Nephron (organoid): ENCODE measurements around the gene CDH4.
A peak's percentile ranks its signal among the peaks of the same experiment; 100 is the strongest.

Source experiments
- H3K27ac Mint-ChIP-seq, 3 experiments: 2 replicates each; pipeline ENCODE4 v1.8.0; 2020; ENCODE audit warnings: mixed read lengths in 3 of 3, mild to moderate bottlenecking in 2 of 3, moderate library complexity in 1 of 3
- H3K27me3 Mint-ChIP-seq: 2 replicates; pipeline ENCODE4 v1.8.0; 2021; ENCODE audit warnings: low read depth, mild to moderate bottlenecking, moderate library complexity, mixed read lengths
- H3K36me3 Mint-ChIP-seq: 2 replicates; pipeline ENCODE4 v1.8.0; 2020; ENCODE audit warnings: low read depth, mixed read lengths
- H3K4me1 Mint-ChIP-seq: 2 replicates; pipeline ENCODE4 v1.8.0; 2020; ENCODE audit warnings: mixed read lengths
- H3K4me3 Mint-ChIP-seq, 3 experiments: 2 replicates each; pipeline ENCODE4 v1.8.0; 2020; ENCODE audit warnings: mild to moderate bottlenecking in 3 of 3, mixed read lengths in 3 of 3, moderate library complexity in 2 of 3
- H3K9me3 Mint-ChIP-seq: 2 replicates; pipeline ENCODE4 v1.8.0; 2020; ENCODE audit warnings: mixed read lengths
- TF ChIP-seq, protein P1 (sequence below), 3 experiments: fragments of 200-600 bp; sonication (generic); IDR thresholded peaks; one replicate each; pipeline ENCODE4 v1.5.0; 2021; ENCODE audit warnings: antibody characterized with exemption in 3 of 3; ENCODE audit not compliant: unreplicated experiment in 3 of 3

CDH4 gene

GRCh38 chr20:61659246-61659993 lies 407.4 kb downstream of the CDH4 start:
- TF ChIP-seq, protein P1, sequence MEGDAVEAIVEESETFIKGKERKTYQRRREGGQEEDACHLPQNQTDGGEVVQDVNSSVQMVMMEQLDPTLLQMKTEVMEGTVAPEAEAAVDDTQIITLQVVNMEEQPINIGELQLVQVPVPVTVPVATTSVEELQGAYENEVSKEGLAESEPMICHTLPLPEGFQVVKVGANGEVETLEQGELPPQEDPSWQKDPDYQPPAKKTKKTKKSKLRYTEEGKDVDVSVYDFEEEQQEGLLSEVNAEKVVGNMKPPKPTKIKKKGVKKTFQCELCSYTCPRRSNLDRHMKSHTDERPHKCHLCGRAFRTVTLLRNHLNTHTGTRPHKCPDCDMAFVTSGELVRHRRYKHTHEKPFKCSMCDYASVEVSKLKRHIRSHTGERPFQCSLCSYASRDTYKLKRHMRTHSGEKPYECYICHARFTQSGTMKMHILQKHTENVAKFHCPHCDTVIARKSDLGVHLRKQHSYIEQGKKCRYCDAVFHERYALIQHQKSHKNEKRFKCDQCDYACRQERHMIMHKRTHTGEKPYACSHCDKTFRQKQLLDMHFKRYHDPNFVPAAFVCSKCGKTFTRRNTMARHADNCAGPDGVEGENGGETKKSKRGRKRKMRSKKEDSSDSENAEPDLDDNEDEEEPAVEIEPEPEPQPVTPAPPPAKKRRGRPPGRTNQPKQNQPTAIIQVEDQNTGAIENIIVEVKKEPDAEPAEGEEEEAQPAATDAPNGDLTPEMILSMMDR (IDR thresholded peaks at IDR 0.05; ENCODE audit: unreplicated experiment in 3 of 3), result no peak

GRCh38 chr20:61659994-61660346 lies 407.9 kb downstream of the CDH4 start:
- peaks cover 17% of the 10 kb centered on the region for H3K27me3 Mint-ChIP-seq
- H3K4me3 Mint-ChIP-seq, result no peak overlapping the region
- H3K36me3 Mint-ChIP-seq, result no peaks in the 10 kb centered on the region
- H3K4me1 Mint-ChIP-seq, result peaks cover 13% of the 10 kb centered on the region
- H3K9me3 Mint-ChIP-seq, result no peaks in the 10 kb centered on the region
- H3K27ac Mint-ChIP-seq, result peak overlapping the region in 1 of 3 experiments; percentile 39
- TF ChIP-seq, protein P1 (IDR thresholded peaks at IDR 0.05; ENCODE audit: unreplicated experiment in 3 of 3), result no peak

More at GRCh38 chr20:61659246-61659993, 407.4 kb downstream of the CDH4 start:
- Mint-ChIP-seq H3K36me3 (no peaks in the 10 kb centered on the region), H3K27me3 (peaks cover 18% of the 10 kb centered on the region), H3K4me1 (peaks cover 9% of the 10 kb centered on the region), H3K27ac (peak overlapping the region in 2 of 3 experiments; percentile 51 to 75), H3K4me3 (no peak overlapping the region), H3K9me3 (no peaks in the 10 kb centered on the region)

GRCh38 chr20:61660559-61660958 lies 408.5 kb downstream of the CDH4 start:
- Mint-ChIP-seq H3K27me3 (peaks cover 17% of the 10 kb centered on the region), H3K4me1 (peaks cover 13% of the 10 kb centered on the region), H3K27ac (no peak overlapping the region), H3K4me3 (no peak overlapping the region), H3K9me3 (no peaks in the 10 kb centered on the region), H3K36me3 (no peaks in the 10 kb centered on the region)
- TF ChIP-seq, protein P1 (IDR thresholded peaks at IDR 0.05; ENCODE audit: unreplicated experiment in 3 of 3), result no peak

GRCh38 chr20:61661025-61661424 lies 409.0 kb downstream of the CDH4 start:
- H3K4me1 Mint-ChIP-seq, result peaks cover 13% of the 10 kb centered on the region
- H3K27ac Mint-ChIP-seq, result no peak overlapping the region
- H3K36me3 Mint-ChIP-seq, result no peaks in the 10 kb centered on the region
- no peak overlapping the region for H3K4me3 Mint-ChIP-seq
- peaks cover 13% of the 10 kb centered on the region for H3K27me3 Mint-ChIP-seq
- TF ChIP-seq, protein P1 (IDR thresholded peaks at IDR 0.05; ENCODE audit: unreplicated experiment in 3 of 3), result no peak
- no peaks in the 10 kb centered on the region for H3K9me3 Mint-ChIP-seq

DNA sequence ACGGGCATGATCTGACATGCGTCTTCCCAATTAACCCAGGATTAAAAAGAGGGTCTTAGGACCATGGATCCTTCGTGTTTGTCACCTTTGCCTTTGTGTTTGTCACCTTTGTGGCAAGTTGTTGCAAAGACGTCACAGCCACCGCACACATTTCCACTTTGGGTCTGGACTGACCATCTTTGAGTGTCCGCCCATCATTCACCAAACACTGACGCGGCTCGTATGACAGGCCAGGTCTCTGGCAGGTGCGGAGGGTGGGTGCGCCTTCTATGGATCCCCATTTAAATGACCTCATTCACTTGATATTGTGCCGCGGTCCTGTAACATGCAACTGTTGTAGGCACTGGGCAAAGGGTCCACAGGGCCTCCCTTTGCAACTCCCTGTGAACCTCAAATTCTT lies 409.5 kb downstream of the CDH4 start:
- Mint-ChIP-seq H3K36me3 (no peaks in the 10 kb centered on the region), H3K27ac (no peak overlapping the region), H3K4me3 (no peak overlapping the region), H3K27me3 (peaks cover 9% of the 10 kb centered on the region), H3K4me1 (peaks cover 13% of the 10 kb centered on the region), H3K9me3 (no peaks in the 10 kb centered on the region)
- TF ChIP-seq, protein P1 (IDR thresholded peaks at IDR 0.05; ENCODE audit: unreplicated experiment in 3 of 3), result no peak
